ENCODE measurements around the gene ZNF664. TPM values are rescaled to one million over a fixed set of nuclear protein-coding genes. Genes with fewer than 3 reads are reported as not detected.

The ZNF664 gene
- total and polyA plus RNA-seq, 2 of the 4 experiments (the other 2 are of a cell fraction) = 29.9 to 32.6 TPM

DNA sequence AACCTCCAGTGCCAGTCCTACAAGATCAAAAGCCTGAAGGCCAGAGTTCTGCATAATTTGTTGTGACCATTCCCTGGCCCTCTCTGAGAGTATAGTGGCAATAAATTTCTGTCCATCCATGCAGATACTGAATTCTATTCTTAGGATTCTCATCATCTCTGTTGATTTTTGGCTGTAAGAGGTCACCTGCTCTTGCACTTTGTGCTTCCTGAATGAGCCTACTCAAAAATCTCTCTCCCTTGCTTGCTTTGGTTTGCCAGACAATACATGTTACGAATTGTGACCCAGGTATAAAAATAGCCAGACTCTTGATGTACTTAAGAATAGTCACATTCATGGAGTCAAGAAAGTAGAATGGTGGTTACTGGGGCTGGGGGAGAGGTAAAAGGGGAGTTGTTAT, 16.7 kb downstream of the ZNF664 start:
- ATAC-seq (ENCODE audit: low read depth) = no peak
- no peak overlapping the region for H4K5ac ChIP-seq (ENCODE audit: low read depth, low read length)
- peaks cover 3% of the 10 kb centered on the region; the same call in 1 of the 2 replicates for H3K4me1 ChIP-seq (ENCODE audit: control insufficient read depth, insufficient read depth, low read length)
- H2BK15ac ChIP-seq (ENCODE audit: low read depth, low read length) = no peak overlapping the region
- intact Hi-C loops (cut with micrococcal nuclease) = loop anchor here (10.0 kb wide), 1 partner anchor 325 kb away; no protein-coding TSS in a partner anchor
- no peak overlapping the region for H2BK5ac ChIP-seq (ENCODE audit: low read depth, low read length, poor library complexity, severe bottlenecking)
- no peak overlapping the region for H2BK20ac ChIP-seq (ENCODE audit: low read depth, low read length)
- H2AFZ ChIP-seq (replicated peaks; ENCODE audit: low read length, poor library complexity) = no peak overlapping the region
- peaks cover 7% of the 10 kb centered on the region; the same call in 1 of the 2 replicates for H4K20me1 ChIP-seq (ENCODE audit: insufficient read depth, low read length)
- H3K23ac ChIP-seq (ENCODE audit: low read depth, low read length) = no peak overlapping the region
- no peak overlapping the region for H3K56ac ChIP-seq (ENCODE audit: extremely low read depth, insufficient read depth, low read length)
- H4K8ac ChIP-seq (ENCODE audit: low read depth in 2 of 2, low read length in 2 of 2) = no peak overlapping the region
- H3K4me2 ChIP-seq (ENCODE audit: low read depth, low read length) = no peak overlapping the region
- no peak overlapping the region for H3K14ac ChIP-seq (replicated peaks; ENCODE audit: low read depth, low read length)
- dilution Hi-C loops (cut with HindIII; ENCODE audit: low sequenced_read_pairs, unreplicated experiment) = no loop called here
- no peak overlapping the region for H2BK120ac ChIP-seq (ENCODE audit: low read depth, low read length)
- no peak overlapping the region for H3K9ac ChIP-seq (ENCODE audit: low read depth, low read length)
- POLR2A ChIA-PET (ENCODE audit: unreplicated experiment) = no interaction called here
- no peak overlapping the region for H2AK5ac ChIP-seq (ENCODE audit: low read depth, low read length)
- H3K79me1 ChIP-seq (ENCODE audit: low read depth in 1 of 2, low read length in 2 of 2) = peaks cover 35 to 63% of the 10 kb centered on the region in 2 experiments
- no TSS peak for BruUV-seq (replicated peaks)
- DNase-seq = no peak
- no peaks in the 10 kb centered on the region for H3K9me3 ChIP-seq (ENCODE audit: control insufficient read depth, insufficient read depth, low read length)
- H3K9me1 ChIP-seq (ENCODE audit: insufficient read depth, low read length) = peaks cover 9% of the 10 kb centered on the region
- H3K36me3 ChIP-seq (ENCODE audit: control insufficient read depth, insufficient read depth, low read length) = peaks cover 17% of the 10 kb centered on the region
- H3K27me3 ChIP-seq (ENCODE audit: control insufficient read depth, insufficient read depth, low read length) = no peaks in the 10 kb centered on the region
- in situ Hi-C loops (cut with MboI; ENCODE audit: low sequenced_read_pairs) = loop anchor here (5.0 kb wide), 1 partner anchor 182 kb away; no protein-coding TSS in a partner anchor
- 100% methylated on average over 1 of the region's 1 CpG; no CpG with 5 or more reads in 1 of the 2 experiments for WGBS, 2 experiments (ENCODE audit: extremely low coverage in 2 of 2, insufficient read length in 1 of 2)
- no peak overlapping the region for H3K27ac ChIP-seq (ENCODE audit: insufficient read depth, low read length)
- TF ChIP-seq MAFK (IDR thresholded peaks at IDR 0.05; ENCODE audit: low read depth, low read length) (no peak), CTCF (conservative IDR thresholded peaks at IDR 0.05; ENCODE audit: low read depth, low read length) (no peak)
- CTCF ChIA-PET = no interaction called here
- no peak overlapping the region for H4K91ac ChIP-seq (ENCODE audit: insufficient read depth, low read depth, low read length)
- H3K18ac ChIP-seq (ENCODE audit: low read depth, low read length) = no peak overlapping the region
- H3K4me3 ChIP-seq (ENCODE audit: insufficient read depth, low read depth, low read length) = no peak overlapping the region
- H2AK9ac ChIP-seq (replicated peaks; ENCODE audit: low read depth, low read length, poor library complexity) = no peak overlapping the region
- no peak overlapping the region for H3K4ac ChIP-seq (ENCODE audit: low read depth, low read length)

Measured in IMR-90 (cell line).